ENCODE results near the gene PLCB4. TPM values are rescaled to one million over a fixed set of nuclear protein-coding genes. Genes with fewer than 3 reads are reported as not detected.

PLCB4 gene
- total RNA-seq, 1 donor from 2014 or later, result 20.6 TPM

- no peak overlapping the region for H3K27ac ChIP-seq
- Mint-ChIP-seq H3K27me3 (ENCODE audit: insufficient read depth, low read depth) (no peaks in the 10 kb centered on the region), H3K4me3 (no peak overlapping the region), H3K4me1 (peaks cover 8% of the 10 kb centered on the region), H3K9me3 (no peaks in the 10 kb centered on the region), H3K36me3 (no peaks in the 10 kb centered on the region), H3K27ac (no peak overlapping the region)
- no peaks in the 10 kb centered on the region for H3K9me3 ChIP-seq (ENCODE audit: low read depth)
- H3K4me2 ChIP-seq, result no peak overlapping the region
- H3K79me2 ChIP-seq (ENCODE audit: low read depth), result no peaks in the 10 kb centered on the region
- H3K27me3 ChIP-seq, result no peaks in the 10 kb centered on the region
- TF ChIP-seq CTCF (IDR thresholded peaks at IDR 0.05) (no peak), EZH2 (IDR thresholded peaks at IDR 0.05) (no peak), EZH2phosphoT487 (IDR thresholded peaks at IDR 0.05) (no peak)
- no peak for DNase-seq (ENCODE audit: low spot score)
- H3F3A ChIP-seq (ENCODE audit: low read depth), result peaks cover 9% of the 10 kb centered on the region
- no peak overlapping the region for H3K9ac ChIP-seq
- peaks cover 26% of the 10 kb centered on the region for H3K4me1 ChIP-seq
- H3K36me3 ChIP-seq, result no peaks in the 10 kb centered on the region
- no peaks in the 10 kb centered on the region for H4K20me1 ChIP-seq (ENCODE audit: low read depth)
- H3K4me3 ChIP-seq, result no peak overlapping the region
- no peak overlapping the region for H2AFZ ChIP-seq (replicated peaks)
These were observed 181.6 kb downstream of the PLCB4 start for GRCh38 chr20:9250511-9250910.

GRCh38 chr20:9253006-9253539 lies 184.2 kb downstream of the PLCB4 start:
- Histone ChIP-seq H3K4me2 (no peak overlapping the region), H3K36me3 (no peaks in the 10 kb centered on the region), H3K9ac (no peak overlapping the region), H4K20me1 (ENCODE audit: low read depth) (no peaks in the 10 kb centered on the region), H3F3A (ENCODE audit: low read depth) (peaks cover 9% of the 10 kb centered on the region), H3K4me3 (no peak overlapping the region), H3K27ac (no peak overlapping the region), H3K4me1 (peaks cover 36% of the 10 kb centered on the region), H3K27me3 (no peaks in the 10 kb centered on the region), H3K79me2 (ENCODE audit: low read depth) (no peaks in the 10 kb centered on the region), H2AFZ (replicated peaks) (no peak overlapping the region), H3K9me3 (ENCODE audit: low read depth) (no peaks in the 10 kb centered on the region)
- H3K27ac Mint-ChIP-seq, result no peak overlapping the region
- no peaks in the 10 kb centered on the region for H3K9me3 Mint-ChIP-seq
- TF ChIP-seq CTCF (IDR thresholded peaks at IDR 0.05), result no peak
- no peak for TF ChIP-seq EZH2phosphoT487 (IDR thresholded peaks at IDR 0.05)
- no peak overlapping the region for H3K4me3 Mint-ChIP-seq
- H3K4me1 Mint-ChIP-seq, result peaks cover 15% of the 10 kb centered on the region
- peaks cover 3% of the 10 kb centered on the region for H3K36me3 Mint-ChIP-seq
- DNase-seq (ENCODE audit: low spot score), result no peak
- no peaks in the 10 kb centered on the region for H3K27me3 Mint-ChIP-seq (ENCODE audit: insufficient read depth, low read depth)

- no peak overlapping the region for H3K9ac ChIP-seq
- no peak overlapping the region for H3K27ac Mint-ChIP-seq
- H3K27me3 ChIP-seq, result no peaks in the 10 kb centered on the region
- H2AFZ ChIP-seq (replicated peaks), result no peak overlapping the region
- peaks cover 12% of the 10 kb centered on the region for H3K4me1 Mint-ChIP-seq
- H3K4me3 Mint-ChIP-seq, result no peak overlapping the region
- H3K79me2 ChIP-seq (ENCODE audit: low read depth), result no peaks in the 10 kb centered on the region
- TF ChIP-seq CTCF (IDR thresholded peaks at IDR 0.05) (no peak), EZH2phosphoT487 (IDR thresholded peaks at IDR 0.05) (no peak), EZH2 (IDR thresholded peaks at IDR 0.05) (no peak)
- peak overlapping the region; percentile 61 for H3K4me2 ChIP-seq
- H4K20me1 ChIP-seq (ENCODE audit: low read depth), result no peaks in the 10 kb centered on the region
- DNase-seq (ENCODE audit: low spot score), result peak; percentile 86
- H3K36me3 ChIP-seq, result no peaks in the 10 kb centered on the region
- peaks cover 36% of the 10 kb centered on the region for H3K4me1 ChIP-seq
- peaks cover 9% of the 10 kb centered on the region for H3F3A ChIP-seq (ENCODE audit: low read depth)
- H3K9me3 ChIP-seq (ENCODE audit: low read depth), result no peaks in the 10 kb centered on the region
- H3K9me3 Mint-ChIP-seq, result no peaks in the 10 kb centered on the region
- H3K36me3 Mint-ChIP-seq, result peaks cover 3% of the 10 kb centered on the region
- no peak overlapping the region for H3K4me3 ChIP-seq
- H3K27ac ChIP-seq, result no peak overlapping the region
- no peaks in the 10 kb centered on the region for H3K27me3 Mint-ChIP-seq (ENCODE audit: insufficient read depth, low read depth)
These were observed 186.3 kb downstream of the PLCB4 start for GRCh38 chr20:9255171-9255570.
